ENCODE measurements around the gene CXCL8. TPM values are rescaled to one million over a fixed set of nuclear protein-coding genes. Genes with fewer than 3 reads are reported as not detected.

The CXCL8 gene
- total RNA-seq, 1 donor from 2014 or later: 1.2 TPM

DNA sequence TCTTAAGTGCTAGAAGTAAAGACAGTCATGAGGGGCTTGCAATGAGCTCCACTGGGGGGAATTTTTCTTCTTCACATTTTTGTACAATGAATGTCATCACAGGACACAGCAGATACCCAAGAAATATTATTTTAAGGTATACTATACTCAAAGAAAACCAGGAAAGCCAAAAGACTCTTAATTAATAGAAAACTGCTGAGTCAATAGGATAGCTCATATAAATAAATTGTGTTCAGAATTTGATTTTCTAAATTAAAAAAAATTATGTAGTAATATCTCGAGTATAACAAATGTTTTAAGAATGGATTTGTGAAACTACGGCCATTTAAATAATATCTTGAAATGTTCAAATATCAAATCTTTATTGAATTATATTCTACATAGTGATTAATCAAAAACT, 25.7 kb upstream of the CXCL8 start:
- no peak for DNase-seq
- no peak for ATAC-seq
- intact Hi-C loops (cut with micrococcal nuclease): no loop called here

DNA sequence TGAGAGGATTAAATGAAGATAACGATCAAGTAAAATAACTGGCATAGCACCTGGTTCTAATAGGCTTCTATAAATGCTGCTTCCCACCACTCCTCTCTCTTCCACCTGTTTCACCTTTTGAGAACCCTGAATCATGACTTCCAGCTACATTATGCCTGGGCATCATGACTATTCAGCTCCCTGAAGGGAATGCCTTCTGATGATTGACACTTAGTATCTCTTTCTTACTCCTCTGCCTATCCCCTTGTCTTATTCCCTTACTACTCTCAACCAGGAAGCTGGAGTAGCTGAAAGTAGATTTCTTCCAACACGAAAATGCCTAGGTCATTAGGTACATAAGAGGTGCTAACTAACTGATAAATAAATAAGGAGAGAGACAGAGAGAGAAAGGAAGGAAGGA, 24.7 kb upstream of the CXCL8 start:
- DNase-seq: no peak
- ATAC-seq: no peak
- intact Hi-C loops (cut with micrococcal nuclease): no loop called here

DNA sequence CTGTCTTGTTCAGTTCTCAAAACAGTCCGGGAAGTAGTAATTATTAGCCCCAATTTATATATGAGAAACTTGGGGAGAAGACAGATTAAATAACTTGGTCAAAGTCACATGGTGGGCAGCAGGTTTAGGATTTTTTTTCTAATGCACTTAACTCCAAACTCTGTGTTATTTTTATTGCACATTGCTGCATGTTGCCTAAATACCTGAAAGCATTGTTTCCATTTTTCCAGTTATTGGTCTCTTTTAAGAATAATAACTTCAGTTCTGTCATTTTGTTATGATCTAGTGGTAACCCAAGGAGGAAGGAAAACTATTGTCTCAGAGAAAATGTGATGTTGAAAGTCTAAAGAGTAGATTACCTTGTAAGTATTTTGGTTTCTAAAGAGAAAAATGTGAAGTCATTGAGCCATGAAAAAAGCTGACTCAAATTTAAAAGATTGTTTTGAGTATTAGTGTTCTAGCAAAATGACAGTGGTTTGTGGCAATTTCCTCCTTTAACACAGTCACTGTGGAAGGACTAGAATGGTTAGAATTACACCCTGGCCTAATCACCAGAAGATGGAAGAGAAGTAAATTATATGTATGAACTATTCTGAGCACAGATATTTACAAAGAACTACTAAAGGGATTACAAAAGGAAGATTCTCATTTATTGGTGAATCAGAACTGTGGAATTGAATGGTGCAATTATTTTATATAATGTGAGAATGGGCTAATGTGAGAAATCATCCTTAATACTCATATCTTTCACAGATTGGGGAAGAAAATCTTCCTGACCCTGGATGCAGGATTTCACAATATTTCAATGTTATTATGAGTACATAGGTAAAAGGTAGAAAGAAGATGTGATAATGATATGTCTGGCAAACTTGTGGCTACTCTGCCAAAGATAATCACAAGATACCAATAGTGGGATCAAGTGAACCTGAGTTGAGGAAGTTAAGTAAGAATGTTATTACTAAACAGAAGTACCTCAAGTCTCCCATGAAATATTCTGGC, 21.7 kb upstream of the CXCL8 start:
- ATAC-seq: no peak
- no peak for DNase-seq
- intact Hi-C loops (cut with micrococcal nuclease): no loop called here

DNA sequence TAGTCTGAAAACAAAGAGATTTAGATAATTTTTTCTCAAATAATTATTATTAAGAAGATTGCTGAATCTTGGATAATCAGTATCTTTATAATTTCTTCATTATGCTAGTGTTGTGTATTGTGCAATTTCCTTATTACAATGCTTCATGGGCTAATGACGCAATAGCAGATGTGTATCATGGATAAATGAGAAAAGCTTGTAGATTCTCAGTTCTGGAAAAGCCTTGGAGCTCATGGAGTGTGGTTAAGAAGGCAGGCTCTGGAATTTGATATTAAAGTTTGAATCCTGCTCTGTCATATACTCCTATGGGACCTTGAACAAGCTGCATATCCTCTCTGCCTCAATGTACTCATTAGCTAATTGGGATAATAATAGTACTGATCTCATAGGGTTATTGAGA, 18.9 kb upstream of the CXCL8 start:
- peak; percentile 83 for ATAC-seq

DNA sequence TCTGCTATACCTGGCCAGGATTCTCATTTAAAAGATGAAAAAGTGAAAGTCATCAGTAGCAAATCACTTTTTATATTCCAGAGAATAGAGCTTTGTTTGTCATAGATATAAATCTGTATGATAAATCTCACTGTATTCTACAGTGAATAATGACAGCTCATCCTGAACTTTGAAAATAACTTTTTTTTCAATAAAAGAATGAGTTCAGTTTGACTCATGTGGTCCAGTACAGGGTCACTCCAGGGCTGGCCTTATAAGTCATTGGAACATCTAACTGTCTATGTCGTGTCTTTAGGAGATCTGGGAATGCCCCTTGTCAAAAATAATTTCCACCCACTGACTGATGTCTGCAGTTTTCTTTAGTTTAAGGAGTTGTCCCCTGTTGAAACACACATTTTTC, 18.5 kb upstream of the CXCL8 start:
- intact Hi-C loops (cut with micrococcal nuclease): loop anchor here (10.0 kb wide), 1 partner anchor 413 kb away; no protein-coding TSS in a partner anchor
- ATAC-seq: peak; percentile 36
- no peak for DNase-seq

More for the DNA sequence above, 18.9 kb upstream of the CXCL8 start:
- no peak for DNase-seq
- intact Hi-C loops (cut with micrococcal nuclease): loop anchor here (10.0 kb wide), 1 partner anchor 413 kb away; no protein-coding TSS in a partner anchor

DNA sequence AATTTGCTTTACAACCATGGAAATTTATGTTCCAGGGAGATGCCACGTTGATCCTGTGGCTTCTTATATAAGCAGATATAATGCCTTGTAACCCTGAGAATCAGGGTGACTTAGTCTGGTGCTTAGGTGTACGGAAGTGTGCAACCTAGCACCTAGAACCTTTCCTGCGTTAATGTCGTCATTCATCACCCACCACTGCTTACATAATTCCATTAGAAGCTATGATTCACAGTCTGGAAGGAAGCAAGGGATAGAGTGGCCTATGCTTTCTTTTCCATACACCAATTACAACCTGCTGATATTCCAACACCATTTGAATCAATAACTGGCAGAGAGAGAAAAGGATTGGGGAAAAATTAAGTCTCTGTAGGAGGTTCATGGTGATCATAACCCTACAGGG, 17.3 kb upstream of the CXCL8 start:
- DNase-seq: no peak
- ATAC-seq: no peak
- intact Hi-C loops (cut with micrococcal nuclease): loop anchor here (10.0 kb wide), 1 partner anchor 412 kb away; no protein-coding TSS in a partner anchor

DNA sequence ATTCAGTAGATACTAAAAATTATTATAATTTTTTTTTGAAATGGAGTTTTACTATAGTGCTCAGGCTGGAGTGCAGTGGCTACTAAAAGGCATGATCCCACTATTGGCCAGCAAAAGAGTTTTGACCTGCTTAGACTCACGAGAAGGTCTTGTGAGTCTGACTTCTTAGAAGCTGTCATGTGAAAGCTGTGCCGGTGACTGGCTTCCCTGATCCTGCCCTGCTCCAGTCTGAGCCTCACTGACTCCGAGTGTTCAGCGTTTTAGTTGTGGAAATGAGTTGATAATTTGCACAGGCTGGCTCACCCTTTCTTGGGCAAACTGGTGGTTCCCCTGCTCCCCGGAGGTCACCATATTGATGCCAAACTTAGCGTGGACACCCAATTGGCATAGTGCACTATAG, 16.4 kb upstream of the CXCL8 start:
- DNase-seq (no peak), ATAC-seq (no peak)
- intact Hi-C loops (cut with micrococcal nuclease): loop anchor here (10.0 kb wide), 1 partner anchor 411 kb away; no protein-coding TSS in a partner anchor

DNA sequence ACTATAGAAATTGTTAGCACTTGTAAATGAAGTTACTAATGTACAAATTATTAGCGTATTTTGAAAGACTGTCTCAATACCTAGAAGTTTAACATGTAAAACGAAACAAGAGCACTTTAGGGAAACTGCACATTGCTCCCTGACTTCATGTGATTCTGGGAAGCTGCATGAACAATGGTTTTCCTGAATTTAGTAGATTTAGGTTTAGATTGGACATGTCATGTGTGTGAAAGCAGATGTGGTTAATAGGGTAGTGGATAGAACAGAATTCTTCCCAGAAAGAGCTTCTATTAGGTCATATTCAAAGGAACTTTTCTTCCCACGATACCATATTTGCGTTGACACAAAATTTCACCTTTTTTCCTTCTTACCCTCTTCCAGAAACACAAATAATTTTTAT, 14.9 kb upstream of the CXCL8 start:
- intact Hi-C loops (cut with micrococcal nuclease): loop anchor here (10.0 kb wide), 1 partner anchor 409 kb away; no protein-coding TSS in a partner anchor
- ATAC-seq (no peak), DNase-seq (no peak)

DNA sequence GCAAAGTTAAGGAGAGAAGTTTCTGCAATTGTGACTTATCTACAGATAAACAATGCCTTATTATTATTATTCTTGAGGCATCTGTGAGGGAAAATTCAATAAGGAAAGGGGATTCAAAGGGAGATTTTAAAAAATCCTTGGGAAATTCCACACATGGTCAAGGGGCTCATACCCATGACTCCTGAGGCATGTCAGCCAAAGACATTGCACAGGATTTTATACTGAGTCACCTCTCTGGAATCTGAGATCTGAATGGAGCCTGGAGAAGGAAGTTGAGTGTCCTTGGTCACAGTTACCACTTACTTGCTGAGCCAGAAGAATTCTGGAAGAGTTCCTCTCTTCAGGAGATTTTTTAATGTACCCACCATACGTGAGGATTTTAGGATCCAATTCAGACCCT, 14.4 kb upstream of the CXCL8 start:
- ATAC-seq: peak; percentile 40

DNA sequence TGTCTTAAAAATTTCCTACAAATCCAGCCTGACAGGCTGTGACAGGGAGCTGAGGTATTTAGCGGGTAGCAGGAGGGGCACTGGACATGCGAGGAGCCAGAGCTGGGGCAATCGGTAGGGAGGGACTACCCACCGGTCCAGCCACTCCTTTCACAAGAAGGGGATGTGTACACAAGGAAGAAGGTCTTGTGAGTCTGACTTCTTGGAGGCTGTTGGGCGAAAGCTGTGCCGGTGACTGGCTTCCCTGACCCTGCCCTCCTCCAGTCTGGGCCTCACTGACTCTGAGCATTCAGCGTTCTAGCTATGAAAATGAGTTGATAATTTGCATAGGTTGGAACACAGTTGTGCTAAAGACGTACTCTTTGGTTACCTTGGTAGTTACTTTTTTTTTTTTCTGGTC, 12.7 kb upstream of the CXCL8 start:
- ATAC-seq (no peak), DNase-seq (no peak)
- intact Hi-C loops (cut with micrococcal nuclease): loop anchor here (10.0 kb wide), 1 partner anchor 407 kb away; no protein-coding TSS in a partner anchor

More for the DNA sequence above, 14.4 kb upstream of the CXCL8 start:
- no peak for DNase-seq
- intact Hi-C loops (cut with micrococcal nuclease): loop anchor here (10.0 kb wide), 1 partner anchor 409 kb away; no protein-coding TSS in a partner anchor

DNA sequence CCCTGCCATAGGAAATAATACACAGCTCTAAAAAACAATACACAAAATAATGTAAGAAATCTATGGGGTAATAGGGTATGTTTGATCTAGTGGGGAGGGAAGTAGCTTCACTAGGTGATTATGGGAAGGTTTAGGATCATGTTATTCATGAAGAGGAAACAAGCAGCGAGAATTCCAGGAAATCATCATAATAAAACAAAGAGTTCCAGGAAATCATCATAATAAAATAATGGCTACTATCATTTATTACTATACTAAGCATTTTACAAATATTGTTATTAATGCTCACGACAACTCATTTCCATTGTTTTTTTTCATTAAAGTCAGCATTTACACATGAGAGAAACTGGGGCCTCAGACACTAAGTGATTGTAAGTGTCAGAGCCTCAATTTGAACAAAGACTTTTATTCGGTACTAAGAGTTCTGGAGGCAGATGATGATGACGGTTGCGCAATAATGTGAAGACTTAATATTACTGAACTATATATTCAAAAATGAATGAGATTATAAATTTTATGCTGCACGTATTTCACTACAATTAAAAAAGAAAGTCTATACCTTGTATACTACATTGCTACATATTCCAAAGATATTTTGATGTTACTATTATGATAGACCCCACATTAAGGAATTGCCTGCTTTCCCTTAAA, 12.2 kb upstream of the CXCL8 start:
- intact Hi-C loops (cut with micrococcal nuclease): loop anchor here (10.0 kb wide), 1 partner anchor 407 kb away; no protein-coding TSS in a partner anchor
- DNase-seq (no peak), ATAC-seq (no peak)

DNA sequence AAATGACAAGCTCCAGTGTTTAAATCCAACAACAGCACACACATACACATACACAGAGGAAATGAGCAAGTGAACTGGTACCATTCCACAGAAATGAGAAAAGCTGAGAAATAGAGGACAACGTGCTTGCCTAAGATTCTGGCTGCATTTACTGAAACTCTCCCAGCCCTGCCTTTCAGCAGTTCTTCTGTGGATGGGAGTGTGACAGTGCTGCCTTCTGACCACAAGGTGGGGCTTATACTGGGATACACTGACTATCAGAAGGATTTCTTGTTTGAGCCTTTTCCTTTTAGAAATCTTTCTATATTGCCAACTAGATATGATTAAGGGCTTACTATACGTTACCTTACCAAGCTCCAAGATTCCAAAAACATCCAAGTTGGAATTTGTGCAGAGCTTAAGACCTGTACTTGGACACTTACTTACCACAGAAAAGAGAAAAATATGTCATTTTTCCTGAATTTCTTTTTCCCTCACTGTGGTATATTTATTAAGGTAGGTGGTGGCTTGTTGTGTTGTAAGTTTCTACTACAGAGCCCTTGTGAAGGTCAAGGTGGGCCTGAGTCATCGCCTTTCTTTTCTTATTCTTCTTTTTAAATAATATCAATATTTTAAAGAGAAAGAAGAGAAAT, 10.7 kb upstream of the CXCL8 start:
- peak; percentile 47 for DNase-seq
- peak; percentile 91 for ATAC-seq

DNA sequence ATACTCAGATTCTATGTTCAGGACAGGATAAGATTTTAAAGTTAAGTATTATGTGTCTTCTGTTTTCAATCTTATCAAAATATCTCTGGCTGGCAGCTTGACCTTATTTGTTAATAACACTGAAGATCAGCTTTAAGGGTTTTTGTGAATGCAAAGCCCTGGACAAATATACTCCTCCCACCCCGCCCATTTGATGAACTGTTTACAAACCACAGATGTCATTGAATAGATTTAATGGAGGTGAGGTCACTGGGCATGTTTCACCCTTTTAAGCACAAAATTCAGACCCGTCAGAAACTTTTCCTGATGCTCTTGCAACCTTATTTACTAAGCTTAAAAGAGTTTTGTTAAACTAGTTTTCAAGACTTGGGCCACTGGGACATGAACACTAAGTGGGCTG, 10.1 kb upstream of the CXCL8 start:
- DNase-seq: no peak
- no peak for ATAC-seq
- intact Hi-C loops (cut with micrococcal nuclease): no loop called here

More for the DNA sequence above, 10.7 kb upstream of the CXCL8 start:
- intact Hi-C loops (cut with micrococcal nuclease): loop anchor here (10.0 kb wide), 1 partner anchor 405 kb away; no protein-coding TSS in a partner anchor

DNA sequence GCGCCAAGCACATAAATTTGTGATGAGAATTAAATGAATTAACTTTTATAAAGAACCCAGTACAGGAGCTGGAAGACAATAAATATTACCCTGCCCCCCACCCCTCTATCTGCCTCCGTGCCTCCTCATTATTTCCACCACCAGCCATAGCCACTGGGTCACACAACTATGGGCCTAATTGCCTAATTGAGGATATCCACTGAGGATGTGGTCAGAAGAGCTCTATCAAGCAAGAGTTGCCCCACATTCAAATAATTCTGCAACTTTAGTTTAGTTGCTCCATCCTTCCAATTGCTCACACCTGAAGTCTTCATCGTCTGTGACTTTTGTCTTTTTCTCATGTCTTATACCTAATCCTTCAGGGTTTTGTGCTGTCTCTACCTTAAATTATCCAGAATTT, 9.5 kb upstream of the CXCL8 start:
- ATAC-seq (no peak), DNase-seq (no peak)
- intact Hi-C loops (cut with micrococcal nuclease): no loop called here

DNA sequence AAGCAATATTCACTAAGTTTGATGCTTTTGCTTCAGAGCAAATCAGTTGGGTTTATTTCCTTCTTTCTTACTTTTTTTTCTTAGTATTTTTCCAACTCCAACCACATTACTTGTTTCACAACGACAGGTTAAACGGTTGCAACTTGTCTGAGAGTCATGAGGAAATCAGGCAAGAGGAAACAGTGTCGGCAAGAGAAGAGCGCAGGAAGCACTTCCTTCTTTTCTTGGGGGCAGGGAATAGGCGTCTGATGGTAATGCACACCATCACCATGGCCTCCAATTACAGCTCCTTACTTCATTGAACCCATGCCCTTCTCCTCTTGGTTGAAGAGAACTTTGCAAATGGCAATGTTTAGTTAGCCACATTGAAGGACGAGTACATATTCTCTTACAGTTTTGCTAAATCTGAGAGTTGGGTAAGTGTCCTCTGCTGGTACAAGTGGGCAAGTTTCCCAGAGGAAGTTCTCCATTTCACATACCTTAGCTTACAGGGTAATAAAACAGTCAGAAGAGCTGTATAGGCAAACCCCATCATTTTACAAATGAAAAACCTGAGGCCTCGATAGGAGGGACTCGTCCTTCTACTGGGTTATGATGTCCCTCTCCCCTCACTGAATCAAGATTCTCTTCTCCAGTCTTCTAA, 8.3 kb upstream of the CXCL8 start:
- ATAC-seq (peak; percentile 26), DNase-seq (no peak)
- intact Hi-C loops (cut with micrococcal nuclease): no loop called here

DNA sequence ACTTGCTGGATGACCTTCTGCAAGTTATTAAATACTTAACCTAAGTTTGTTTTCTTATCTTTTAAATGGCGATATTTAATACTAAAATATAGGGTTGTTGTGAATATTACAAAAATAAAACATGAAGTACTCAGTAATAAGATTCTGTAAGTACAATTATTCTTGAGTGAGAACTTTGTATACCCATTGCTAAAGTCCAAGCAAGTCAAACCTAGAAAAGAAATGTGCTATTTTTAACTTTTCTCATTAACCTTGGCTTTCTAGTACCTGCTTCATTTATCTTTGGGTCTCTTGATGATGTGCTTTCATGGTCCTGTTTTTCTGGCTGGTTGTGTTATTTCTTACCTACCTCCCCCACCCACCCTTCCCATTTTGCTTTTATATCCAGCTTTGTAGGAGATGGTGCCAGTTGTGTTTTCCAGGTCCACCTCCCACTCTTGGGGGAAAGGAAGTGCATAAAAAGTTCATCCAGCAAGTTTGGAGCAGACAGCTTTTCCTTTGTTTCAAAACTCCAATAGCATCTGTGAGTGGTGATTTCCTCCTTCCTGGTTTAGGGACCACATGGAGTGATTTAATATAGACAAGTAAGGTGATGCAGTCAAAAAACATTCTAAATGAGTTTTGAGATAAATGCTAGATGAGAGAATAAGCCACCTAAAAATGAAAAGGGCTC, 7.5 kb upstream of the CXCL8 start:
- no peak for ATAC-seq
- DNase-seq: no peak
- intact Hi-C loops (cut with micrococcal nuclease): no loop called here

DNA sequence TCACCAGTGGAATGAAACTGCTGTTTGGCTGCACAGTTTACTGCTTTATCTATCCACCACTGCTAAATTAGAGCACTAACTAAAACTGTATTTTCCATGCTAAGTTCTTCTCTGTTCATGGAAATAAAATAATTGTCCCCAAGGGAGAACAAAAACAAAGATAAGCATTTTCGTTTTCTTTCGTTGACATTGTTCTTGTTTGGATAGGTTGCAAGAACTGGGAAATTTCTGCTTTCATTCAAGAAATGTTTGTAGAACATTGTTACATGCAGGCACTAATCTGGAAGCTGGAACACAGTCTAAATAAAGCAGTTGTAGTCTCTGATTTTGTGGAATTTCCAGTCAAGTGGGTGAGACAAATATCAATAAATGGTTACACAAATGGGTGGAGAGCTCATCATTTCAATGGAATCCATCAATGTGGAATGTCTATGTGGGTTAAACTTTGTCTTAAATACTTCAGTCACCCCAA, 5.8 kb upstream of the CXCL8 start:
- intact Hi-C loops (cut with micrococcal nuclease): no loop called here
- DNase-seq (no peak), ATAC-seq (peak; percentile 50)

DNA sequence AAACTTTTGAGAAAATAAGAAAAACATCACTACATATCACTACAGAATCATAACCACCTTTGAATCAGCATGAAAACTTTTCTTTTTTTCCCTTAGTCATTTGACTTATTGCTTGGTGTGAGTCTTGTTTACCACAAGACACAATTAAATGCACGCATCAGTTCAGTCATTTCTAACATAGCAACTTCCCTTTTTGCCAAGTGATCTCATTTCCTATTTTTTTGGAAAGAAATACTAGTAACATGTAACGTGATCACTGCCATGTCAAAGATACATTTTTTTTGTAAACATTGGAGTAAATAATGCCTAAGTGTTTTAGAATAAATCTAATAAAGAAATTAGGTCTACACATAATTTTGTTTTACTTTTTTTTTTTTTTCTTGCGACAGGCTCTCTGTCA, 5.1 kb upstream of the CXCL8 start:
- ATAC-seq: no peak
- intact Hi-C loops (cut with micrococcal nuclease): no loop called here

More for the DNA sequence above, 5.1 kb upstream of the CXCL8 start:
- no peak for DNase-seq

Measured in left ventricle myocardium superior (tissue), 1 donor.